ENCODE data around the gene LYSMD4. TPM values are rescaled to one million over a fixed set of nuclear protein-coding genes. Genes with fewer than 3 reads are reported as not detected.

The LYSMD4 gene
- total and polyA plus RNA-seq, 2 donors (not counting 1 experiment from before 2014, with no cell fraction given): 9.7 to 10.3 TPM

DNA sequence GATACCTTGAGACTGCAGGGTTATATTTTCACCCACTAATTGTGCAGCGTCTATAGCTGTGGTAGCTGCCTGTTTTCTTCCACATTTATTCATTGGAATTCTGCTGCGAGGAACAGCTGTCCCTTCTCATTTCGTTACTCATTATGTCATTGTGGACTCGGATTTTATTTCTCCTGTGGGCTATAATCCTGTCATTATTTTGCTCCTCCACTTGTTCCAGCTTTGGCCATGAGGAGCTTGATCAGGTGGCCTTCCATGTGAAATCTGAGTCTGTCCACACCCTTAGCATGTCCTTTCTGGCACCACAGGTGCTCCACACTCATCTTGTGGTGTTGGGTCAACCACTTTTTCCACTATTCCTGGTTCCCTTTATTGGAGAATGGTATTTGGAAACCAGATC lies 14.8 kb downstream of the LYSMD4 start:
- no peaks in the 10 kb centered on the region for H3K27me3 ChIP-seq (replicated peaks in 1 of 4; ENCODE audit: control extremely low read depth in 1 of 4, control insufficient read depth in 3 of 4, insufficient read depth in 4 of 4, low read length in 3 of 4)
- H3K4me1 ChIP-seq (ENCODE audit: control insufficient read depth in 2 of 2, insufficient read depth in 2 of 2, low read length in 2 of 2): peaks cover 22 to 27% of the 10 kb centered on the region in 2 donors
- no peak overlapping the region for H3K27ac ChIP-seq (ENCODE audit: low read length in 2 of 2)
- Mint-ChIP-seq H3K9me3 (ENCODE audit: insufficient read depth) (no peaks in the 10 kb centered on the region), H3K27ac (no peak overlapping the region), H3K4me3 (no peak overlapping the region), H3K27me3 (no peaks in the 10 kb centered on the region), H3K4me1 (peaks cover 41% of the 10 kb centered on the region)
- H3K9ac ChIP-seq (ENCODE audit: low read length): no peak overlapping the region
- POLR2A ChIA-PET: no interaction called here
- H4K20me1 ChIP-seq (ENCODE audit: control insufficient read depth, insufficient read depth, low read length, poor library complexity, severe bottlenecking): no peaks in the 10 kb centered on the region
- no peak for TF ChIP-seq EZH2 (IDR thresholded peaks at IDR 0.05; ENCODE audit: borderline replicate concordance, insufficient read depth, low read depth, low read length, poor library complexity, severe bottlenecking)
- TF ChIP-seq, protein P1, sequence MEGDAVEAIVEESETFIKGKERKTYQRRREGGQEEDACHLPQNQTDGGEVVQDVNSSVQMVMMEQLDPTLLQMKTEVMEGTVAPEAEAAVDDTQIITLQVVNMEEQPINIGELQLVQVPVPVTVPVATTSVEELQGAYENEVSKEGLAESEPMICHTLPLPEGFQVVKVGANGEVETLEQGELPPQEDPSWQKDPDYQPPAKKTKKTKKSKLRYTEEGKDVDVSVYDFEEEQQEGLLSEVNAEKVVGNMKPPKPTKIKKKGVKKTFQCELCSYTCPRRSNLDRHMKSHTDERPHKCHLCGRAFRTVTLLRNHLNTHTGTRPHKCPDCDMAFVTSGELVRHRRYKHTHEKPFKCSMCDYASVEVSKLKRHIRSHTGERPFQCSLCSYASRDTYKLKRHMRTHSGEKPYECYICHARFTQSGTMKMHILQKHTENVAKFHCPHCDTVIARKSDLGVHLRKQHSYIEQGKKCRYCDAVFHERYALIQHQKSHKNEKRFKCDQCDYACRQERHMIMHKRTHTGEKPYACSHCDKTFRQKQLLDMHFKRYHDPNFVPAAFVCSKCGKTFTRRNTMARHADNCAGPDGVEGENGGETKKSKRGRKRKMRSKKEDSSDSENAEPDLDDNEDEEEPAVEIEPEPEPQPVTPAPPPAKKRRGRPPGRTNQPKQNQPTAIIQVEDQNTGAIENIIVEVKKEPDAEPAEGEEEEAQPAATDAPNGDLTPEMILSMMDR (IDR thresholded peaks at IDR 0.05): no peak
- intact Hi-C loops (cut with micrococcal nuclease): no loop called here
- no peaks in the 10 kb centered on the region for H3K9me3 ChIP-seq (ENCODE audit: control extremely low read depth in 1 of 3, control insufficient read depth in 2 of 3, insufficient read depth in 1 of 3, low read length in 2 of 3)
- no peak overlapping the region for H2AFZ ChIP-seq (ENCODE audit: insufficient read depth, low read depth, low read length, poor library complexity, severe bottlenecking)
- no peak overlapping the region for H3K4me2 ChIP-seq (replicated peaks; ENCODE audit: low read depth, low read length, poor library complexity, severe bottlenecking)
- ATAC-seq (ENCODE audit: low read depth) (no peak), DNase-seq (no peak)
- no peak overlapping the region for H3K4me3 ChIP-seq (ENCODE audit: control extremely low read depth in 1 of 5, extremely low read depth in 1 of 5, insufficient read depth in 1 of 5, low read depth in 2 of 5, low read length in 4 of 5)
- no peaks in the 10 kb centered on the region for H3K79me2 ChIP-seq (ENCODE audit: control insufficient read depth, insufficient read depth, low read length)
- 100% methylated on average over 4 of the region's 4 CpGs for whole genome bisulfite sequencing (ENCODE audit: insufficient coverage)
- H3K36me3 ChIP-seq (replicated peaks in 1 of 2; ENCODE audit: control extremely low read depth in 1 of 2, control insufficient read depth in 1 of 2, extremely low read depth in 1 of 2, insufficient read depth in 2 of 2, low read length in 1 of 2): peaks cover 0 to 24% of the 10 kb centered on the region in 2 experiments
- CTCF ChIA-PET: interaction anchor here (1.1 to 1.9 kb wide), 5 partner anchors 14 to 446 kb away, joined by 3 to 8 read pairs (median 4); no protein-coding TSS in a partner anchor

DNA sequence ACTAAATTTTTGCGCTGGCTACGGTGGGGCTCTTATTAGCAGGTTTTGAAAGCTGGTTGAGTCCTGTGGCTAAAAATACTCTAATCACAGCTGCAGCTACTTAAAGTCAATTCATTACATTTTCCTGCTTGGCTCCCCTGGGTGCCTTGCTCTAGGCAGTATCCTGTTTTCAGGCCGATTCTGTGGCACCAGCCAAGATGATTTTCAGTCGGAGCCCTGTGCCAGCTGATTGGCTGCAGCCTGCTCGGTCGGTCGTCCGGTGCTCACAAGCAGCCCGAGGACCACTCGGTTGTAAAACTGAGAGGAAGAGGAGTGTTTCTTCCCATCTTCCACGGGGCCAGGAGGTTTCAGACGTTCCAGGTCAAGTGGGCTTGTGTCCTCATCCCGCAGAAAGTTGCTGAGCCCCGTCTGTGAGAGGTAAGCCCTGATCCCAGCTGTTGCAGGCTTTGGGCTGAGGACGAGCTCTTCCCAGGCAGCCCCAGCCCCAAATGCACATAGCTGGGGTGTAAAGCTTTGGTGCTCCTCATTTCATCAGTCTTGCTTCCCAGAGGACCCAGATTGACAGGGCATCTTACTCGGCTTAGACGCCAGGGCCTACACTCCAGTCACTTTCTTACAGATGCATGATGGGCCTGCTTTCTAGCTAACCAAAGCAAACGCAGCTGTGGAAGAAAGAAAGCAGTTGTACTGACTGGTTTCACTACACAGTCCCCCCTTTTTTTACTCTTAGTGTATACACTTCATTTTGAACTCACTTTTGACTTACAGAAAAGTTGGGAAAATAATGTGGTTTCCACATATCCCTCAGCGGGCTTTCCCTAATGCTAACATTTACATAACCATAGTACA lies 15.9 kb downstream of the LYSMD4 start:
- H3K36me3 ChIP-seq (replicated peaks in 1 of 2; ENCODE audit: control extremely low read depth in 1 of 2, control insufficient read depth in 1 of 2, extremely low read depth in 1 of 2, insufficient read depth in 2 of 2, low read length in 1 of 2): peaks cover 0 to 33% of the 10 kb centered on the region in 2 experiments
- H3K4me1 Mint-ChIP-seq: peaks cover 41% of the 10 kb centered on the region
- no peaks in the 10 kb centered on the region for H3K9me3 Mint-ChIP-seq (ENCODE audit: insufficient read depth)
- H3K27me3 ChIP-seq (replicated peaks in 1 of 4; ENCODE audit: control extremely low read depth in 1 of 4, control insufficient read depth in 3 of 4, insufficient read depth in 4 of 4, low read length in 3 of 4): no peaks in the 10 kb centered on the region
- no peak overlapping the region for H3K9ac ChIP-seq (ENCODE audit: low read length)
- H3K4me1 ChIP-seq (ENCODE audit: control insufficient read depth in 2 of 2, insufficient read depth in 2 of 2, low read length in 2 of 2): peaks cover 22 to 27% of the 10 kb centered on the region in 2 donors
- POLR2A ChIA-PET: interaction anchor here (1.1 kb wide), 1 partner anchor 16 kb away, joined by 4 read pairs; the partner anchor contains the start of gene LYSMD4
- CTCF ChIA-PET: interaction anchor here (1.1 to 6.0 kb wide), 5 partner anchors 13 to 444 kb away, joined by 3 to 49 read pairs (median 4); no protein-coding TSS in a partner anchor
- H3K4me3 Mint-ChIP-seq: no peak overlapping the region
- DNase-seq (no peak), ATAC-seq (ENCODE audit: low read depth) (no peak)
- WGBS (ENCODE audit: insufficient coverage): 65% methylated on average over 12 of the region's 19 CpGs
- H3K4me3 ChIP-seq (ENCODE audit: control extremely low read depth in 1 of 5, extremely low read depth in 1 of 5, insufficient read depth in 1 of 5, low read depth in 2 of 5, low read length in 4 of 5): no peak overlapping the region
- no peak overlapping the region for H2AFZ ChIP-seq (ENCODE audit: insufficient read depth, low read depth, low read length, poor library complexity, severe bottlenecking)
- TF ChIP-seq, protein P1 (IDR thresholded peaks at IDR 0.05): no peak
- TF ChIP-seq EZH2 (IDR thresholded peaks at IDR 0.05; ENCODE audit: borderline replicate concordance, insufficient read depth, low read depth, low read length, poor library complexity, severe bottlenecking): no peak
- H3K9me3 ChIP-seq (ENCODE audit: control extremely low read depth in 1 of 3, control insufficient read depth in 2 of 3, insufficient read depth in 1 of 3, low read length in 2 of 3): no peaks in the 10 kb centered on the region
- H4K20me1 ChIP-seq (ENCODE audit: control insufficient read depth, insufficient read depth, low read length, poor library complexity, severe bottlenecking): no peaks in the 10 kb centered on the region
- intact Hi-C loops (cut with micrococcal nuclease): no loop called here
- H3K27ac Mint-ChIP-seq: peak overlapping the region; percentile 39
- H3K79me2 ChIP-seq (ENCODE audit: control insufficient read depth, insufficient read depth, low read length): no peaks in the 10 kb centered on the region
- H3K27ac ChIP-seq (ENCODE audit: low read length in 2 of 2): no peak overlapping the region
- H3K27me3 Mint-ChIP-seq: no peaks in the 10 kb centered on the region
- H3K4me2 ChIP-seq (replicated peaks; ENCODE audit: low read depth, low read length, poor library complexity, severe bottlenecking): no peak overlapping the region
